ENCODE results near the gene XYLB. TPM values are rescaled to one million over a fixed set of nuclear protein-coding genes. Genes with fewer than 3 reads are reported as not detected.

XYLB gene
- total RNA-seq, 2 experiments from 2014 or later: 0.25 to 0.59 TPM

- intact Hi-C loops (cut with DNase I, micrococcal nuclease): no loop called here
Observed at GRCh38 chr3:38323060-38323459, 23.5 kb upstream of the XYLB start.

GRCh38 chr3:38325256-38325655, 21.3 kb upstream of the XYLB start:
- CTCF ChIA-PET: no interaction called here
- ATAC-seq (ENCODE audit: poor library complexity) (no peak), DNase-seq (no peak)
- Histone ChIP-seq H3K27ac (ENCODE audit: low read depth in 1 of 2, low read length in 2 of 2) (no peak overlapping the region), H3K36me3 (ENCODE audit: insufficient read depth, low read length) (no peaks in the 10 kb centered on the region), H3K4me1 (ENCODE audit: insufficient read depth, low read length) (no peaks in the 10 kb centered on the region), H3K9me3 (ENCODE audit: control insufficient read depth in 1 of 2, insufficient read depth in 1 of 2, low read length in 2 of 2) (peaks cover 0 to 6% of the 10 kb centered on the region in 2 experiments), H3K27me3 (ENCODE audit: control insufficient read depth in 1 of 2, insufficient read depth in 2 of 2, low read length in 2 of 2) (no peaks in the 10 kb centered on the region), H3K4me3 (ENCODE audit: low read length) (no peak overlapping the region)
- Mint-ChIP-seq H3K4me1 (ENCODE audit: low read depth) (no peaks in the 10 kb centered on the region), H3K36me3 (ENCODE audit: low read depth) (no peaks in the 10 kb centered on the region), H3K9me3 (no peaks in the 10 kb centered on the region), H3K27ac (no peak overlapping the region), H3K27me3 (peaks cover 4% of the 10 kb centered on the region), H3K4me3 (no peak overlapping the region)
- POLR2A ChIA-PET: no interaction called here
- no peak for TF ChIP-seq CTCF (IDR thresholded peaks at IDR 0.05)
- intact Hi-C loops (cut with DNase I, micrococcal nuclease): no loop called here

More at GRCh38 chr3:38323060-38323459, 23.5 kb upstream of the XYLB start:
- Histone ChIP-seq H3K27me3 (ENCODE audit: control insufficient read depth in 1 of 2, insufficient read depth in 2 of 2, low read length in 2 of 2) (no peaks in the 10 kb centered on the region), H3K4me1 (ENCODE audit: insufficient read depth, low read length) (no peaks in the 10 kb centered on the region), H3K4me3 (ENCODE audit: low read length) (no peak overlapping the region), H3K36me3 (ENCODE audit: insufficient read depth, low read length) (no peaks in the 10 kb centered on the region), H3K9me3 (ENCODE audit: control insufficient read depth in 1 of 2, insufficient read depth in 1 of 2, low read length in 2 of 2) (peaks cover 0 to 6% of the 10 kb centered on the region in 2 experiments), H3K27ac (ENCODE audit: low read depth in 1 of 2, low read length in 2 of 2) (no peak overlapping the region)
- no peak for TF ChIP-seq CTCF (IDR thresholded peaks at IDR 0.05)
- CTCF ChIA-PET: no interaction called here
- Mint-ChIP-seq H3K27me3 (peaks cover 4% of the 10 kb centered on the region), H3K4me3 (no peak overlapping the region), H3K27ac (no peak overlapping the region), H3K36me3 (ENCODE audit: low read depth) (no peaks in the 10 kb centered on the region), H3K4me1 (ENCODE audit: low read depth) (no peaks in the 10 kb centered on the region), H3K9me3 (no peaks in the 10 kb centered on the region)
- no peak for ATAC-seq (ENCODE audit: poor library complexity)
- DNase-seq: no peak
- POLR2A ChIA-PET: no interaction called here

- ChIA-PET POLR2A (no interaction called here), CTCF (no interaction called here)
- intact Hi-C loops (cut with DNase I, micrococcal nuclease): no loop called here
- Mint-ChIP-seq H3K27ac (no peak overlapping the region), H3K27me3 (peaks cover 4% of the 10 kb centered on the region), H3K4me3 (no peak overlapping the region), H3K36me3 (ENCODE audit: low read depth) (no peaks in the 10 kb centered on the region), H3K4me1 (ENCODE audit: low read depth) (no peaks in the 10 kb centered on the region), H3K9me3 (no peaks in the 10 kb centered on the region)
- Histone ChIP-seq H3K27me3 (ENCODE audit: control insufficient read depth in 1 of 2, insufficient read depth in 2 of 2, low read length in 2 of 2) (no peaks in the 10 kb centered on the region), H3K4me1 (ENCODE audit: insufficient read depth, low read length) (no peaks in the 10 kb centered on the region), H3K4me3 (ENCODE audit: low read length) (no peak overlapping the region), H3K9me3 (ENCODE audit: control insufficient read depth in 1 of 2, insufficient read depth in 1 of 2, low read length in 2 of 2) (peaks cover 0 to 6% of the 10 kb centered on the region in 2 experiments), H3K27ac (ENCODE audit: low read depth in 1 of 2, low read length in 2 of 2) (no peak overlapping the region), H3K36me3 (ENCODE audit: insufficient read depth, low read length) (no peaks in the 10 kb centered on the region)
- DNase-seq: no peak
- no peak for TF ChIP-seq CTCF (IDR thresholded peaks at IDR 0.05)
- ATAC-seq (ENCODE audit: poor library complexity): no peak
Observed at GRCh38 chr3:38327335-38328009, 19.1 kb upstream of the XYLB start.
